Lung (tissue), 12 donors: ENCODE measurements around the gene PARD3B. TPM values are rescaled to one million over a fixed set of nuclear protein-coding genes. Genes with fewer than 3 reads are reported as not detected.

Source experiments
- ATAC-seq: fragments of 200-7000 bp; cut with Tn5 transposase; one replicate; pipeline ENCODE4 v1.9.1; 2020; ENCODE audit warnings: moderate number of reproducible peaks; ENCODE audit not compliant: insufficient read depth, low FRiP score
- DNase-seq, 3 donors: peaks; one replicate each; pipeline ENCODE4 v3.0.0-alpha.2; 2013 to 2017
- H3K27ac ChIP-seq, 2 donors: one replicate each; pipeline ENCODE4 v1.5.1; 2013; ENCODE audit warnings: mild to moderate bottlenecking in 2 of 2, moderate library complexity in 2 of 2, control low read depth in 1 of 2, inconsistent platforms in 1 of 2, low read depth in 1 of 2, low read length in 1 of 2
- H3K27me3 ChIP-seq, 3 donors: one replicate each; pipeline ENCODE4 v1.5.1; 2013; ENCODE audit warnings: low read length in 2 of 3; ENCODE audit not compliant: control insufficient read depth in 3 of 3, insufficient read depth in 3 of 3
- H3K36me3 ChIP-seq, 4 donors: one replicate each; pipeline ENCODE4 v1.5.1; 2013; ENCODE audit warnings: low read length in 4 of 4, mild to moderate bottlenecking in 1 of 4, moderate library complexity in 1 of 4; ENCODE audit not compliant: control insufficient read depth in 4 of 4, insufficient read depth in 4 of 4
- H3K4me1 ChIP-seq, 5 donors: one replicate each; pipeline ENCODE4 v1.5.1; 2013; ENCODE audit warnings: low read length in 5 of 5, mild to moderate bottlenecking in 2 of 5, moderate library complexity in 1 of 5; ENCODE audit not compliant: control insufficient read depth in 5 of 5, insufficient read depth in 5 of 5
- H3K4me3 ChIP-seq: one replicate; pipeline ENCODE4 v1.5.1; 2013; ENCODE audit warnings: mild to moderate bottlenecking, control low read depth, moderate library complexity
- H3K9ac ChIP-seq, 2 donors: one replicate each; pipeline ENCODE4 v1.5.1; 2013; ENCODE audit warnings: low read length in 2 of 2, control low read depth in 1 of 2; ENCODE audit not compliant: insufficient read depth in 1 of 2
- H3K9me3 ChIP-seq, 4 donors: one replicate each; pipeline ENCODE4 v1.5.1; 2013; ENCODE audit warnings: low read length in 3 of 4, mild to moderate bottlenecking in 1 of 4, moderate library complexity in 1 of 4; ENCODE audit not compliant: control insufficient read depth in 4 of 4, insufficient read depth in 3 of 4
- CTCF ChIP-seq: IDR thresholded peaks from 2 replicates; pipeline ENCODE4 v1.5.1; 2012; ENCODE audit warnings: mild to moderate bottlenecking; ENCODE audit errors: control extremely low read depth, extremely low read depth
- WGBS, 2 donors: extraction: QIAGEN DNeasy Blood & Tissue Kit; methylation state at CpG; one replicate each; pipeline ENCODE4 v1.1.7; 2013; 5-methylcytosine and 5-hydroxymethylcytosine counted together
- polyA plus RNA-seq, 2 donors: library from polyadenylated mRNA; stranded (reverse); fragments of 200-250 nt; gene quantifications; one replicate each; pipeline ENCODE4 v1.2.1, GENCODE V29; 2013
- total RNA-seq, 2 donors: library from RNA; depleted of rRNA in 1 of 2; stranded (reverse); fragments of >200 nt in 1 of 2; gene quantifications; one replicate each; pipeline ENCODE4 v1.2.1, GENCODE V29; 2014 to 2021
- donor health status: control.
- donor health status: control.
- donor health status: Bipolar disorder and iron deficiency.
- donor health status: healthy.
- donor health status: DM: yes; HTN: yes; CAD: no.

Gene PARD3B
- total and polyA plus RNA-seq, 4 donors: 2.4 to 38.7 (median 17.1) TPM

- no peaks in the 10 kb centered on the region for H3K36me3 ChIP-seq
- peaks cover 0 to 4% (median 0%) of the 10 kb centered on the region in 4 donors for H3K9me3 ChIP-seq
- no peak overlapping the region for H3K27ac ChIP-seq
- TF ChIP-seq CTCF: no peak
- 95 to 100% methylated on average over 1 of the region's 1 CpG for WGBS, 2 donors
- H3K4me3 ChIP-seq: no peak overlapping the region
- H3K27me3 ChIP-seq: no peaks in the 10 kb centered on the region
- no peak overlapping the region for H3K9ac ChIP-seq
- DNase-seq: no peak
- no peaks in the 10 kb centered on the region for H3K4me1 ChIP-seq
- ATAC-seq: no peak
Observed at GRCh38 chr2:205292665-205293295, 747.5 kb downstream of the PARD3B start.

GRCh38 chr2:205293559-205293958 lies 748.3 kb downstream of the PARD3B start:
- Histone ChIP-seq H3K4me1 (no peaks in the 10 kb centered on the region), H3K4me3 (no peak overlapping the region), H3K27ac (no peak overlapping the region), H3K9me3 (peaks cover 0 to 4% (median 0%) of the 10 kb centered on the region in 4 donors), H3K27me3 (no peaks in the 10 kb centered on the region), H3K9ac (no peak overlapping the region), H3K36me3 (no peaks in the 10 kb centered on the region)
- ATAC-seq: no peak
- no peak for DNase-seq
- TF ChIP-seq CTCF: no peak

- Histone ChIP-seq H3K27ac (no peak overlapping the region), H3K9me3 (peaks cover 0 to under 1% (median 0%) of the 10 kb centered on the region in 4 donors), H3K27me3 (no peaks in the 10 kb centered on the region), H3K36me3 (no peaks in the 10 kb centered on the region), H3K4me3 (no peak overlapping the region), H3K9ac (no peak overlapping the region), H3K4me1 (no peaks in the 10 kb centered on the region)
- TF ChIP-seq CTCF: no peak
- DNase-seq (no peak), ATAC-seq (no peak)
- 97 to 98% methylated on average over 4 of the region's 4 CpGs for WGBS, 2 donors
Observed at GRCh38 chr2:205296959-205297358, 751.7 kb downstream of the PARD3B start.

GRCh38 chr2:205297368-205297767 lies 752.1 kb downstream of the PARD3B start:
- Histone ChIP-seq H3K9me3 (no peaks in the 10 kb centered on the region), H3K4me3 (no peak overlapping the region), H3K27ac (no peak overlapping the region), H3K36me3 (no peaks in the 10 kb centered on the region), H3K9ac (no peak overlapping the region), H3K4me1 (no peaks in the 10 kb centered on the region), H3K27me3 (no peaks in the 10 kb centered on the region)
- no peak for ATAC-seq
- no peak for DNase-seq
- no peak for TF ChIP-seq CTCF
